ENCODE measurements around the gene TWF2.

DNA sequence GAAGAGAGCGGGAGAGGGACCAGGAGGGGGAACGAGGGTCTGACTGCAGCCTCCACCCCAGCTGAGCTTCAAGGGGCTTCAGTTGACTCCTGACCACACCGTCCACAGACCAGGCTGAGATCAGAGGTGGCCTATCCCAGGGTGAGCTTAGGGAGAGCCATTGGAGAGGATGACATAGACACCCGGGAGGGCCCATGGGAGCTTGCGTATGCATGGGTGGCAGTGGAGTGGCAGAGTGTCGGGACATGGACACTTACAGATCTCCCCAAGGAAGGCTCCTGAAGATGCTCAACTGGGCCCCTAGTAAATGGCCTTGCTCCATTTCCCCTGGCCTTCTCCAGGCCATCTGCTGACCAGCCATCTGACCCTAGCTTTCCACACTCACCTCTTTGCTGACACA, 53.6 kb downstream of the TWF2 start:
- TF ChIP-seq POLR2A (IDR thresholded peaks at IDR 0.05) = no peak
- TF ChIP-seq, protein P1, sequence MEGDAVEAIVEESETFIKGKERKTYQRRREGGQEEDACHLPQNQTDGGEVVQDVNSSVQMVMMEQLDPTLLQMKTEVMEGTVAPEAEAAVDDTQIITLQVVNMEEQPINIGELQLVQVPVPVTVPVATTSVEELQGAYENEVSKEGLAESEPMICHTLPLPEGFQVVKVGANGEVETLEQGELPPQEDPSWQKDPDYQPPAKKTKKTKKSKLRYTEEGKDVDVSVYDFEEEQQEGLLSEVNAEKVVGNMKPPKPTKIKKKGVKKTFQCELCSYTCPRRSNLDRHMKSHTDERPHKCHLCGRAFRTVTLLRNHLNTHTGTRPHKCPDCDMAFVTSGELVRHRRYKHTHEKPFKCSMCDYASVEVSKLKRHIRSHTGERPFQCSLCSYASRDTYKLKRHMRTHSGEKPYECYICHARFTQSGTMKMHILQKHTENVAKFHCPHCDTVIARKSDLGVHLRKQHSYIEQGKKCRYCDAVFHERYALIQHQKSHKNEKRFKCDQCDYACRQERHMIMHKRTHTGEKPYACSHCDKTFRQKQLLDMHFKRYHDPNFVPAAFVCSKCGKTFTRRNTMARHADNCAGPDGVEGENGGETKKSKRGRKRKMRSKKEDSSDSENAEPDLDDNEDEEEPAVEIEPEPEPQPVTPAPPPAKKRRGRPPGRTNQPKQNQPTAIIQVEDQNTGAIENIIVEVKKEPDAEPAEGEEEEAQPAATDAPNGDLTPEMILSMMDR (IDR thresholded peaks at IDR 0.05) = no peak
